Natural killer cell (primary cell): ENCODE results near the gene CEP76. TPM values are rescaled to one million over a fixed set of nuclear protein-coding genes. Genes with fewer than 3 reads are reported as not detected.
A peak's percentile ranks its signal among the peaks of the same experiment; 100 is the strongest.

Experiments used
- ATAC-seq, 3 donors: fragments of 150-1000 bp in 2 of 3; fragments of 200-7000 bp in 1 of 3; cut with Tn5 transposase; 1 replicate in 1 of 3; 2 replicates in 2 of 3; pipeline ENCODE4 v1.10.0; 2021; ENCODE audit warnings: mild to moderate bottlenecking in 2 of 3, moderate library complexity in 2 of 3
- DNase-seq, 2 donors: peaks; one replicate each; pipeline versions ENCODE4 v3.0.0 to v3.0.0-alpha.2; 2013 to 2021; ENCODE audit warnings: mixed read lengths in 1 of 2
- H3K27ac ChIP-seq: one replicate; pipeline ENCODE4 v1.5.1; 2013; ENCODE audit warnings: mild to moderate bottlenecking, low read length
- H3K27me3 ChIP-seq: one replicate; pipeline ENCODE4 v1.6.1; 2013; ENCODE audit warnings: low read length; ENCODE audit not compliant: control insufficient read depth, insufficient read depth
- H3K36me3 ChIP-seq: one replicate; pipeline ENCODE4 v1.6.1; 2013; ENCODE audit warnings: low read length; ENCODE audit not compliant: control insufficient read depth, insufficient read depth
- H3K4me1 ChIP-seq: one replicate; pipeline ENCODE4 v1.6.1; 2013; ENCODE audit warnings: low read length; ENCODE audit not compliant: control insufficient read depth, insufficient read depth
- H3K4me3 ChIP-seq: one replicate; pipeline ENCODE4 v1.5.1; 2013; ENCODE audit warnings: low read length
- H3K9me3 ChIP-seq: one replicate; pipeline ENCODE4 v1.6.1; 2013; ENCODE audit warnings: low read length; ENCODE audit not compliant: control insufficient read depth, insufficient read depth
- H3K27ac Mint-ChIP-seq, 2 donors: one replicate each; pipeline ENCODE4 v1.8.0; 2022; ENCODE audit warnings: mild to moderate bottlenecking in 2 of 2, mixed read lengths in 2 of 2, moderate library complexity in 1 of 2
- H3K27me3 Mint-ChIP-seq, 2 donors: one replicate each; pipeline ENCODE4 v1.8.0; 2022; ENCODE audit warnings: low read depth in 2 of 2, mixed read lengths in 2 of 2
- H3K36me3 Mint-ChIP-seq: one replicate; pipeline ENCODE4 v1.8.0; 2022; ENCODE audit warnings: mixed read lengths
- H3K4me1 Mint-ChIP-seq, 2 donors: one replicate each; pipeline ENCODE4 v1.8.0; 2022; ENCODE audit warnings: mixed read lengths in 2 of 2
- H3K4me3 Mint-ChIP-seq: one replicate; pipeline ENCODE4 v1.8.0; 2022; ENCODE audit warnings: mild to moderate bottlenecking, moderate library complexity, mixed read lengths
- H3K9me3 Mint-ChIP-seq, 2 donors: one replicate each; pipeline ENCODE4 v1.8.0; 2022; ENCODE audit warnings: mixed read lengths in 2 of 2
- WGBS: methylation state at CpG from one replicate; pipeline ENCODE4 v1.1.7; 2013; ENCODE audit warnings: missing lambda C conversion rate; ENCODE audit not compliant: insufficient coverage; 5-methylcytosine and 5-hydroxymethylcytosine counted together
- intact Hi-C: fragments of 100-400 bp; cut with micrococcal nuclease; formaldehyde crosslinking; loops from one replicate; pipeline ENCODE4 v1.14.2; 2022
- total RNA-seq, 4 donors: library from RNA; stranded (reverse); fragments of 120-200 nt in 1 of 4; gene quantifications; one replicate each; pipeline versions ENCODE4 v1.2.3 to v1.2.4, GENCODE V29; 2013 to 2022
- TF ChIP-seq, protein P1 (sequence below): fragments of 200-600 bp; IDR thresholded peaks from one replicate; pipeline ENCODE4 v1.8.0; 2022; ENCODE audit warnings: antibody characterized with exemption

The CEP76 gene
- total RNA-seq, 3 donors from 2014 or later (not counting 1 experiment from before 2014, with no cell fraction given) = 6.4 to 9.8 (median 8.8) TPM

DNA sequence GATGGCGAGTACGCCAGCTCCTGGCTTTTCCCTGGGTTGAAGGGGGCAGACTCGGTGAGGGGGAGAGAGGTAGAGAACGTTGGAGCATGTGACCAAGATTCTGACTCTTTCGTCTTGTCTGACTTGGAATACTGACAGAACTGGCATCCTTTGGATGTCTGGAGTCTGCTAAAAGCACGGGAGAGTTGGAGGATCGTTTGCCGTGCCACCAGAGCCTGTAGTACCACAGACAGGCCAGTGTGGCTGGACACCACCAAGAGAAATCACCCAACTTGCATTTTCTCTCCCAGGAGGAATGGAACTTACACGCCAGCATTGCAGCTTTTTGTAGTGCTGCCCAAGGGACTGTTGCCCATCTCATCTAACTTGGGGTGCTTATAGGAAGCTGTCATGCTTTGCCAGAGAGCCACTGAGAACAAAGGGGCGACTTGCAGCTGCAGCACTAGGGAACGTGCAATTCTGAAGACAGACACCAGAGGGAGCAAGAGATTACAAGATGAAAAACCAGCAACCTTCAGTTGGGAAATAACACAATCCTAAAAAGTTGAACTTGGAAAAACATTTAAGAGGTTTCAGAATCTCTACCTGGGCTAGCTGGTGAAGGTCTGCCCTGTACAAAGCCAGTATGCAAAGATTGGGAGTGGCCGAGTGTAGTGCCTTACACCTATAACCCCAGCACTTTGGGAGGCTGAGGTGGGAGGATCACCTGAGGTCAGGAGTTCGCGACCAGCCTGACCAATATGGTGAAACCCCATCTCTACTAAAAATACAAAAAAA, 24.4 kb upstream of the CEP76 start:
- DNase-seq (peak; percentile 33 to 84), ATAC-seq (peak; percentile 69 to 82 (median 78))
- peaks cover 4 to 5% of the 10 kb centered on the region in 2 donors for H3K4me1 Mint-ChIP-seq
- H3K27me3 ChIP-seq = no peaks in the 10 kb centered on the region
- TF ChIP-seq, protein P1, sequence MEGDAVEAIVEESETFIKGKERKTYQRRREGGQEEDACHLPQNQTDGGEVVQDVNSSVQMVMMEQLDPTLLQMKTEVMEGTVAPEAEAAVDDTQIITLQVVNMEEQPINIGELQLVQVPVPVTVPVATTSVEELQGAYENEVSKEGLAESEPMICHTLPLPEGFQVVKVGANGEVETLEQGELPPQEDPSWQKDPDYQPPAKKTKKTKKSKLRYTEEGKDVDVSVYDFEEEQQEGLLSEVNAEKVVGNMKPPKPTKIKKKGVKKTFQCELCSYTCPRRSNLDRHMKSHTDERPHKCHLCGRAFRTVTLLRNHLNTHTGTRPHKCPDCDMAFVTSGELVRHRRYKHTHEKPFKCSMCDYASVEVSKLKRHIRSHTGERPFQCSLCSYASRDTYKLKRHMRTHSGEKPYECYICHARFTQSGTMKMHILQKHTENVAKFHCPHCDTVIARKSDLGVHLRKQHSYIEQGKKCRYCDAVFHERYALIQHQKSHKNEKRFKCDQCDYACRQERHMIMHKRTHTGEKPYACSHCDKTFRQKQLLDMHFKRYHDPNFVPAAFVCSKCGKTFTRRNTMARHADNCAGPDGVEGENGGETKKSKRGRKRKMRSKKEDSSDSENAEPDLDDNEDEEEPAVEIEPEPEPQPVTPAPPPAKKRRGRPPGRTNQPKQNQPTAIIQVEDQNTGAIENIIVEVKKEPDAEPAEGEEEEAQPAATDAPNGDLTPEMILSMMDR = peak; percentile 91
- H3K36me3 ChIP-seq = peaks cover 47% of the 10 kb centered on the region
- H3K27ac ChIP-seq = no peak overlapping the region
- intact Hi-C loops = loop anchor here (1.0 to 5.0 kb wide), 3 partner anchors 165 to 432 kb away; no protein-coding TSS in a partner anchor
- H3K36me3 Mint-ChIP-seq = no peaks in the 10 kb centered on the region
- H3K27me3 Mint-ChIP-seq = no peaks in the 10 kb centered on the region
- no peaks in the 10 kb centered on the region for H3K9me3 Mint-ChIP-seq
- no peaks in the 10 kb centered on the region for H3K4me1 ChIP-seq
- WGBS = 71% methylated on average over 14 of the region's 14 CpGs
- H3K27ac Mint-ChIP-seq = peak overlapping the region in 1 of 2 donors; percentile 7
- no peak overlapping the region for H3K4me3 ChIP-seq
- no peak overlapping the region for H3K4me3 Mint-ChIP-seq
- no peaks in the 10 kb centered on the region for H3K9me3 ChIP-seq

DNA sequence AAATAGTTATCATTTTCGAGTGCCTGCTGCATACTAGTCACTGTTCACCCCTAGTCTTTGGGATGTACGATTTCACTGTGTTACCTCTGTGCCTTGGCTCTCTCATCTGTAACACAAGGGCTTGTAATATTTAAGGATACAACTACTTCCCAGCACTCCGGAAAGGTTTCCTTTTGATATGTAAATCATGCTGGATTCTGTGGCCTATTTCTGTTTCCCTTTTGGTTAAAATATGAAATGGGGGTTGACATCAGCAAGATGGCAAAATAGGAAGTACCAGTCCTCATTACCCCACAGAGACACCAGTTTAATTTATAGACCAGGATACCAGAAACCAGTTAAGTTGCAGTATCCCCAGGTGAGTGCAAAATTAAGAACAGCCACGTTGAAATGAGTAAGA, 23.8 kb upstream of the CEP76 start:
- Mint-ChIP-seq H3K4me1 (peaks cover 4 to 5% of the 10 kb centered on the region in 2 donors), H3K27ac (peak overlapping the region in 1 of 2 donors; percentile 7), H3K36me3 (no peaks in the 10 kb centered on the region), H3K27me3 (no peaks in the 10 kb centered on the region), H3K4me3 (no peak overlapping the region), H3K9me3 (no peaks in the 10 kb centered on the region)
- Histone ChIP-seq H3K4me3 (no peak overlapping the region), H3K9me3 (no peaks in the 10 kb centered on the region), H3K27ac (no peak overlapping the region), H3K4me1 (no peaks in the 10 kb centered on the region), H3K27me3 (no peaks in the 10 kb centered on the region), H3K36me3 (peaks cover 53% of the 10 kb centered on the region)
- ATAC-seq (no peak), DNase-seq (no peak)
- 58% methylated on average over 3 of the region's 4 CpGs for WGBS
- TF ChIP-seq, protein P1 = no peak
- intact Hi-C loops = loop anchor here (5.0 kb wide), 1 partner anchor 166 kb away; no protein-coding TSS in a partner anchor

DNA sequence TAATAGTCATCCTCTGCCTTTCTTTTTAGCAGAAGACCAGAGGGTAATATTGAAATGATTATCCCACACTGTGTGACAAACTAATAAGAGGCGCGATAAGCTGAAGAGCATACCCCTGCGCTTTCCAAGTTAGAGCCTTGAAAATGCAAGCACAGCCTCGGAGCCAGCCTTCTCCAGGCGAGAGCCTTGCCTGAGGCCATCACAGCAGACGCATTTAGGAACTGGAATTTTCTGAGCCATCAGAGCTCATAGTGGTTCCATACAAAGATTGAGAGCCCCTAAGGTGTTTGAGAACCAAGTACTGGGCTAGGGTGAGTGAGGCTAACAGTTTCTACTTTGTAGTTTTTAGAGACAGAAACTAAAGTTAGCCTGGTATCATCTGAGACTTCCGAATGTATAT, 20.2 kb upstream of the CEP76 start:
- Histone ChIP-seq H3K4me1 (no peaks in the 10 kb centered on the region), H3K27me3 (no peaks in the 10 kb centered on the region), H3K27ac (no peak overlapping the region), H3K36me3 (peaks cover 82% of the 10 kb centered on the region), H3K9me3 (no peaks in the 10 kb centered on the region), H3K4me3 (no peak overlapping the region)
- no peaks in the 10 kb centered on the region for H3K27me3 Mint-ChIP-seq
- H3K4me3 Mint-ChIP-seq = no peak overlapping the region
- intact Hi-C loops = no loop called here
- TF ChIP-seq, protein P1 = no peak
- DNase-seq = no peak
- H3K9me3 Mint-ChIP-seq = no peaks in the 10 kb centered on the region
- H3K27ac Mint-ChIP-seq = no peak overlapping the region
- H3K4me1 Mint-ChIP-seq = peaks cover 11 to 12% of the 10 kb centered on the region in 2 donors
- ATAC-seq = no peak
- H3K36me3 Mint-ChIP-seq = peaks cover 9% of the 10 kb centered on the region
- 94% methylated on average over 7 of the region's 7 CpGs for WGBS
